ENCODE results near the gene LST1. TPM values are rescaled to one million over a fixed set of nuclear protein-coding genes. Genes with fewer than 3 reads are reported as not detected.
A peak's percentile ranks its signal among the peaks of the same experiment; 100 is the strongest.
"Not testable (repeated sequence)": the region's sequence is repeated elsewhere in the genome, so short reads cannot be mapped to it uniquely, and the experiment has no call there.

LST1 gene
- total RNA-seq, 1 donor from 2014 or later, result 68.1 TPM

DNA sequence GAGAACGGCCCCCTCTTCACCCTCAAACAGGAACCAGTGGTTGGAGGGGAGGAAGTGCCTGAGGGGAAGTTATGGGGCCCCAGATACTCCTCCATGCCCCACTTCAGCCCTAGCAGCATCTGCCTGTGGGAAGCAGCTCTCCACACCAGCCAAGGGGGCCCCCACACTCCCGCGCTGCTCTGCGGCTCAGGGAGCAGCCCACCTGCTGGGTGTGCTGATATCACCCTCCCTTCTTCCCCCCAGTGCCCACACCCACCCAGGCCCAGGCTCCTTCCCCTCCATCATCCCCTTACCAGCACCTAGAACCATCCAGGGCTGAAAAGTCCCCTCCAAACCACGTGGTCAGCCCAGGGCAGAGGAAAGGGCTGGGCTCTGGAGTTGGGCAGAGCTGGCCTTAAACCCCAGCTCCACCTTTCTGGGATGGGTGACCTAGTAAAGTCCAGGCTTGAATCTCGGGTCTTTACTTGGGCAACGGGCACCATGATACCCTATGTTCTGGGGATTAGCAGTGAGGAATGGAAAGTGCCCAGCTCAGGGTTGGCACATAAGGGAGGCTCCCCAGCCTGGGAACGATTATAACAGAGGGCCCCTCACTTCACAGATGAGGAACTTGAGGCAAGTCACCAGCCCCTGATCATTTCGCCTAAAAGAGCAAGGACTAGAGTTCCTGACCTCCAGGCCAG, 663 bp downstream of the LST1 start:
- TF ChIP-seq, protein P1, sequence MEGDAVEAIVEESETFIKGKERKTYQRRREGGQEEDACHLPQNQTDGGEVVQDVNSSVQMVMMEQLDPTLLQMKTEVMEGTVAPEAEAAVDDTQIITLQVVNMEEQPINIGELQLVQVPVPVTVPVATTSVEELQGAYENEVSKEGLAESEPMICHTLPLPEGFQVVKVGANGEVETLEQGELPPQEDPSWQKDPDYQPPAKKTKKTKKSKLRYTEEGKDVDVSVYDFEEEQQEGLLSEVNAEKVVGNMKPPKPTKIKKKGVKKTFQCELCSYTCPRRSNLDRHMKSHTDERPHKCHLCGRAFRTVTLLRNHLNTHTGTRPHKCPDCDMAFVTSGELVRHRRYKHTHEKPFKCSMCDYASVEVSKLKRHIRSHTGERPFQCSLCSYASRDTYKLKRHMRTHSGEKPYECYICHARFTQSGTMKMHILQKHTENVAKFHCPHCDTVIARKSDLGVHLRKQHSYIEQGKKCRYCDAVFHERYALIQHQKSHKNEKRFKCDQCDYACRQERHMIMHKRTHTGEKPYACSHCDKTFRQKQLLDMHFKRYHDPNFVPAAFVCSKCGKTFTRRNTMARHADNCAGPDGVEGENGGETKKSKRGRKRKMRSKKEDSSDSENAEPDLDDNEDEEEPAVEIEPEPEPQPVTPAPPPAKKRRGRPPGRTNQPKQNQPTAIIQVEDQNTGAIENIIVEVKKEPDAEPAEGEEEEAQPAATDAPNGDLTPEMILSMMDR (IDR thresholded peaks at IDR 0.05), result no peak
- Histone ChIP-seq H3K9me3 (no peaks in the 10 kb centered on the region), H3K27ac (peak overlapping the region; percentile 60), H3K27me3 (no peaks in the 10 kb centered on the region), H3K4me3 (peak overlapping the region; percentile 35), H3K36me3 (no peaks in the 10 kb centered on the region), H3K4me1 (peaks cover 12% of the 10 kb centered on the region)
- intact Hi-C loops (cut with DNase I), result no loop called here
- peak; percentile 80 for ATAC-seq
- DNase-seq, result peak; percentile 68

DNA sequence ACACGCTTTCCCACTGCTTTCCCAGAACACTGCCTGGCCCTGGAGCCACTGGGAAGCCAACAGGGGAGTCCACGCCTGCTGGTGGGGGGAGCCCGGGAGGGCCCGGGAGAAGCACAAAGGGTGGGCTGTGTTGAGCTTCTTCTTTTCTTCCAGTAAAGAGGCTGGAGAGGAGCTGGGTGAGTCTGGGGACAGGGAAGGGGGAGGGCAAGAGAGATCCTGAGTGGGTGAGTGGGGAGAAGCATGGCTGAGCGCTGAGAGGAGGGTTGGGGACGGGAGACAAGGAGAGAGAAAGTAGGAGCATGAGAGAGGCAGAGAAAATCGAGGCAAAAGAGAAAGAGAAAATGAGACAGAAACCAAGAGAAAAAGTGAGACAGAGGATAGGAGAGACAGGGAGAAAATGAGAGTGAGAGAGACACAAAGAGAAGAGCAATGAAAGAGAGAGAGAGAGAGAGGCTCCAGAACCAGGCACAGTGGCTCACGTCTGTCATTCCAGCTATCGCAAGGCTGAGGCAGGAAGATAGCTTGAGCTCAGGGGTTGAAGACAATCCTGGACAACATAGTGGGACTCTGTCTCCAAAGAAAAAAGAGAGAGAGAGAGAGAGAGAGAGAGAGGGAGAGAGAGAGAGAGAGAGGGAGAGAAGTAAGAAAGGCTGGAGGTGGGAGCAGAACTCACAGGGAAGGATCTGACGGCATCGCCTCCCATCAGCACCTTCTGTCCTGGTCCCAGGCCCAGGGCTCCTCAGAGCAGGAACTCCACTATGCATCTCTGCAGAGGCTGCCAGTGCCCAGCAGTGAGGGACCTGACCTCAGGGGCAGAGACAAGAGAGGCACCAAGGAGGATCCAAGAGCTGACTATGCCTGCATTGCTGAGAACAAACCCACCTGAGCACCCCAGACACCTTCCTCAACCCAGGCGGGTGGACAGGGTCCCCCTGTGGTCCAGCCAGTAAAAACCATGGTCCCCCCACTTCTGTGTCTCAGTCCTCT, 2.0 kb downstream of the LST1 start:
- Histone ChIP-seq H3K9me3 (no peaks in the 10 kb centered on the region), H3K36me3 (no peaks in the 10 kb centered on the region), H3K4me3 (peak overlapping the region; percentile 35), H3K4me1 (peaks cover 10% of the 10 kb centered on the region), H3K27me3 (no peaks in the 10 kb centered on the region), H3K27ac (peak overlapping the region; percentile 60)
- DNase-seq (no peak), ATAC-seq (no peak)
- intact Hi-C loops (cut with DNase I), result no loop called here
- TF ChIP-seq, protein P1 (IDR thresholded peaks at IDR 0.05), result no peak

DNA sequence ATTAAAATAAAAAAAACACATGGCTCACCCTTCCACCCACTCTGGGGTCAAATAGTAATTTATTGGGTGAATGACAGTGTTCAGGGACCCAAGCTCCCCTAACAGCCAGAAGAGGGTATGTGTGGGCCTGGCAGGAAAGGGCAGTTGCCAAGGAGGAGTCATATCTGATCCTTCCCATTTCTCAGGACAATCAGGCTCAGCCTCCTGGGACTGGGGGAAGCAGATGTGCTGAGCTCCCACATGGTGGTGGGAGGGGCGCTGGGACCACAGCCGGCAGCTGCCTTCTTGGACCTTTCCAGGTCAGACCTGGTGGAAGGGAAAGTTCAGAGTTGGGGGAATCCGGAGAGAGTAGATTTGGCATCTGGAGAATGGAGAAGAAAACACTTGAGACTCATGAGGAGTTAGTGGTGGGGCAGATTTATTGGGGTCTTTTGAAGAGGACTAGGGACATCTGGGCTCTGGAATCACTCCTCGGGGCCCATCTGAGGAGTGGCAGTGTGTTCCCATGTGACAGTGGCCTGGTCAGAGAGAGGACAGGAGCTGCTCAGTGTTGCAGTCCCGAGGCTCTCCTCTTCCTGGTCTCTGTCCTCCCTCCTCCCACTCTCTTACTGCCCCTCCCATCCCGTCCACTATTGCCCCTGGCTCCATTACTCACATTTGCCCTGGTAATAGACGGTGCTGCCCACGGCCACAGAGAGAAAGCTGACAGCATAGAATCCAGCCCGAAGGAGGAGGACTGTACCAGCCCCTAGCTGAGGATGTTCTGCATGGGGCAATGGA, 3.0 kb downstream of the LST1 start:
- TF ChIP-seq, protein P1 (IDR thresholded peaks at IDR 0.05), result no peak
- no peak overlapping the region for H3K4me3 ChIP-seq
- ATAC-seq, result peak; percentile 55
- no peaks in the 10 kb centered on the region for H3K27me3 ChIP-seq
- no peaks in the 10 kb centered on the region for H3K36me3 ChIP-seq
- intact Hi-C loops (cut with DNase I), result no loop called here
- H3K27ac ChIP-seq, result no peak overlapping the region
- peak; percentile 65 for DNase-seq
- H3K4me1 ChIP-seq, result peaks cover 10% of the 10 kb centered on the region
- H3K9me3 ChIP-seq, result no peaks in the 10 kb centered on the region

DNA sequence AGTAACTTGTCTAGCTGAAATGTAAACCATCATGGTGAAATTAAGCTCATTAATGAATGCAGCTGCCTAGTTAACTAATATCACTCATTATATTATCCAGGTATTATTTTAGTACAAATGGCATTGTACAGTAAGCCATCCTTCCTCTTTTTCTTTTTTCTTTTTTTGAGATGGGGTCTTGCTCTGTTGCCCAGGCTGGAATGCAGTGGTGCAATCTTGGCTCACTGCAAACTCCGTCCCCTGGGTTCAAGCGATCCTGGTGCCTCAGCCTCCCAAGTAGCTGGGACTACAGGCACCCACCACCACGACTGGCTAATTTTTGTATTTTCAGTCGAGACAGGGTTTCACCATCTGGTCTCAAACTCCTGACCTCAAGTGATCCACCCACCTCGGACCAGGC, 4.6 kb downstream of the LST1 start:
- H3K4me3 ChIP-seq; DNase-seq; H3K27ac ChIP-seq; H3K36me3 ChIP-seq; H3K27me3 ChIP-seq; ATAC-seq; H3K4me1 ChIP-seq; intact Hi-C loops (cut with DNase I); H3K9me3 ChIP-seq: not testable (repeated sequence)

DNA sequence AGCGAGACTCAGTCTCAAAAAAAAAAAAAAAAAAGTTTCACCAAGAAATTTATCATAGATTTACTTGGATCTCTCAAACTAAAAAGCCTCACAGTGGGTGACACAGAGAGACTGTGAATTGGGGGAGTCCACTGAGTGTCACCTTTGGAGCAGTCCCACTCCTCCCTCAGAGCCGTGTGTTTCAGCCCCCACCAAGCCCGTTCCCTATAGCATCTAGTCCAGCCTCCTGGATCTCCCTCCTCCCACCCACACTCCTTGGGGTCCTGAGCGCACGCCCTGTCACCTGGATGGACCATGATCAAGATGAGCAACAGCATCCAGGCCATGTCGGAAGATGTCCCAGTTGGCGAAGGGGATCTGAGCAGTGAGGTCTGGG, 6.3 kb downstream of the LST1 start:
- TF ChIP-seq, protein P1 (IDR thresholded peaks at IDR 0.05), result no peak
- no peaks in the 10 kb centered on the region for H3K27me3 ChIP-seq
- no peak for DNase-seq
- H3K27ac ChIP-seq, result no peak overlapping the region
- intact Hi-C loops (cut with DNase I), result no loop called here
- no peaks in the 10 kb centered on the region for H3K36me3 ChIP-seq
- peaks cover 4% of the 10 kb centered on the region for H3K4me1 ChIP-seq
- ATAC-seq, result no peak
- no peaks in the 10 kb centered on the region for H3K9me3 ChIP-seq
- H3K4me3 ChIP-seq, result no peak overlapping the region

Data from upper lobe of right lung (tissue), 1 donor.